ENCODE measurements around the gene DYSF. TPM values are rescaled to one million over a fixed set of nuclear protein-coding genes. Genes with fewer than 3 reads are reported as not detected.

Gene DYSF
- total RNA-seq, 4 donors from 2014 or later = 2.4 to 10.6 (median 4.3) TPM

DNA sequence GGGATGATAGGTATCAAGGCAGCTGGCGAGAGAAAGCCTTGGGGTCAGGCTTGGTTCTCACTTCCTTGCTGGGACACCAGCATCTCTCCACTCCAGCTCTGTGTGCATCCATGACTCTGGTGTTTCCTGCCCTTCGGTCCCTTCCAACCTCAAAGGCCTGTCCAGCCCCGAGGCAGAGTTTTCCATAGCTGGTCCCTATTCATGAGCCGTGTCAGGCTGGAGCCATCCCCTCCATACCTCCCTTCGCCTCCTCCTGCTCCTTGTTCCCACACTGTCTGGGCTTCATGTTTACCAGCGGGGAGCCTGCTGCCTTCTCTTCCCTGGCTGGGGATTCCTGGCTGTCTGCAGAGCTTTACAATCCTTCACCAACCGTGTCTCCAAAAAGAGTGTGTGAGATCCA is 51.2 kb downstream of the DYSF start:
- Histone ChIP-seq H3K36me3 (no peaks in the 10 kb centered on the region), H3K9me3 (no peaks in the 10 kb centered on the region), H3K27me3 (no peaks in the 10 kb centered on the region), H3K27ac (no peak overlapping the region), H3K4me3 (no peak overlapping the region), H3K4me1 (peaks cover 6 to 39% (median 16%) of the 10 kb centered on the region in 3 donors)
- 68 to 86% methylated on average over 4 to 6 of the region's 7 CpGs for WGBS, 2 donors
- DNase-seq = no peak
- intact Hi-C loops (cut with DNase I) = no loop called here
- TF ChIP-seq, protein P1, sequence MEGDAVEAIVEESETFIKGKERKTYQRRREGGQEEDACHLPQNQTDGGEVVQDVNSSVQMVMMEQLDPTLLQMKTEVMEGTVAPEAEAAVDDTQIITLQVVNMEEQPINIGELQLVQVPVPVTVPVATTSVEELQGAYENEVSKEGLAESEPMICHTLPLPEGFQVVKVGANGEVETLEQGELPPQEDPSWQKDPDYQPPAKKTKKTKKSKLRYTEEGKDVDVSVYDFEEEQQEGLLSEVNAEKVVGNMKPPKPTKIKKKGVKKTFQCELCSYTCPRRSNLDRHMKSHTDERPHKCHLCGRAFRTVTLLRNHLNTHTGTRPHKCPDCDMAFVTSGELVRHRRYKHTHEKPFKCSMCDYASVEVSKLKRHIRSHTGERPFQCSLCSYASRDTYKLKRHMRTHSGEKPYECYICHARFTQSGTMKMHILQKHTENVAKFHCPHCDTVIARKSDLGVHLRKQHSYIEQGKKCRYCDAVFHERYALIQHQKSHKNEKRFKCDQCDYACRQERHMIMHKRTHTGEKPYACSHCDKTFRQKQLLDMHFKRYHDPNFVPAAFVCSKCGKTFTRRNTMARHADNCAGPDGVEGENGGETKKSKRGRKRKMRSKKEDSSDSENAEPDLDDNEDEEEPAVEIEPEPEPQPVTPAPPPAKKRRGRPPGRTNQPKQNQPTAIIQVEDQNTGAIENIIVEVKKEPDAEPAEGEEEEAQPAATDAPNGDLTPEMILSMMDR (IDR thresholded peaks at IDR 0.05) = no peak
- TF ChIP-seq POLR2A (IDR thresholded peaks at IDR 0.05) = no peak

DNA sequence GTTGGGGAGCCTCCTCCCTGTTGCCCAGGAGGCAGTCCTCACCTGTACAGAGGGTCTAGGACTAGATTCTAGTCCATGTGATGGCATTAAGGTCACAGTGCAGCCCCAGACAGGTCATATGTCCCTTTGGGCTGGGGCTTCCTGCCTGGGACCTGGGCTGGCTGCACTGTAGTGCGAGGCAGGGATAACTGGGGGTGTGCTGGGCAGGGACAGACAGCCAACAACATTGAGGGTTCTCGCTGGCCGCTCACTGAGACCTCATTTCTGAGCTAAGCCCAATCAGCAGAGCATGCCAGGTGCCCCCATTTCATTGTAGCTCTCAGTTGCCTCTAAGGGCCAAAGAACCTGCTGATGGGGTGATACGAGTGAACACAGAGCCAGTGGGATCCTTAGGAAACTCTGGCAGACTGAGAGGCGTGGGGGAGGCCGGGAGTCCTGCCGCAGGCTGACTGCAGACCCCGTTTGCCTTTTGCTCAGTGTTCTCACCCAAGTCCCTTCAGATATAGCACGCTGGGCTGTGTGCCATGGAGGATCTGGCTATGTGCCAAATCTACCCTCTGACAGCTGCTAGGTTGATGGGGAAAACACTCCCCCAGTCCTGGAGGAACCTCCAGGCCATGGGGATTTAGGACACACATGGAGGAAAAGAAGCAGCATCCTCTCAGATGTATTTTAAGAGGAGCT is 51.9 kb downstream of the DYSF start:
- WGBS, 2 donors = 40% methylated on average over 1 of the region's 9 CpGs; no CpG with 5 or more reads in 1 of the 2 donors
- Histone ChIP-seq H3K9me3 (no peaks in the 10 kb centered on the region), H3K27me3 (no peaks in the 10 kb centered on the region), H3K36me3 (no peaks in the 10 kb centered on the region), H3K27ac (no peak overlapping the region), H3K4me1 (peaks cover 6 to 39% (median 12%) of the 10 kb centered on the region in 3 donors), H3K4me3 (no peak overlapping the region)
- intact Hi-C loops (cut with DNase I) = no loop called here
- no peak for TF ChIP-seq POLR2A (IDR thresholded peaks at IDR 0.05)
- TF ChIP-seq, protein P1 (IDR thresholded peaks at IDR 0.05) = no peak
- DNase-seq = no peak

DNA sequence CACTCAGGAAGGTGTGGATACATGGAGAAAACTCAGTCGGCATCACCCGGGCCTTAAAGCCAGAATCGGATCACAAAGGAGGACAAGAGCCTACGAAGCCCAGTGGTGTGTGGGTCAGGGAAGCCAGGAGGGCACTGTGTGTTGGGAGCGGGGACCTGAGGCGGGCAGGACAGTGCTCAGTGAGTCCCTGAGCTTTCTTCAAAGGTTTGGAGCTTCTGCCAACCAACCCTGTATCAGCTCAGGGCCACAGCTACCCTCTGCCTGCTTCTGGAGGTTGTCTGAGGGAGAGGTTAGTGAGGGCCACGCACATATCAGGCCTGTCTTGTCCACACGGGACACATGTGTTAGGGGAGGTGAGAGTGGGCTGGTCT is 52.4 kb downstream of the DYSF start:
- Histone ChIP-seq H3K36me3 (no peaks in the 10 kb centered on the region), H3K27ac (no peak overlapping the region), H3K9me3 (no peaks in the 10 kb centered on the region), H3K27me3 (no peaks in the 10 kb centered on the region), H3K4me3 (no peak overlapping the region), H3K4me1 (peaks cover 6 to 35% (median 12%) of the 10 kb centered on the region in 3 donors)
- no peak for TF ChIP-seq POLR2A (IDR thresholded peaks at IDR 0.05)
- TF ChIP-seq, protein P1 (IDR thresholded peaks at IDR 0.05) = no peak
- intact Hi-C loops (cut with DNase I) = no loop called here
- DNase-seq = no peak
- 86 to 95% methylated on average over 4 to 6 of the region's 8 CpGs for WGBS, 2 donors

DNA sequence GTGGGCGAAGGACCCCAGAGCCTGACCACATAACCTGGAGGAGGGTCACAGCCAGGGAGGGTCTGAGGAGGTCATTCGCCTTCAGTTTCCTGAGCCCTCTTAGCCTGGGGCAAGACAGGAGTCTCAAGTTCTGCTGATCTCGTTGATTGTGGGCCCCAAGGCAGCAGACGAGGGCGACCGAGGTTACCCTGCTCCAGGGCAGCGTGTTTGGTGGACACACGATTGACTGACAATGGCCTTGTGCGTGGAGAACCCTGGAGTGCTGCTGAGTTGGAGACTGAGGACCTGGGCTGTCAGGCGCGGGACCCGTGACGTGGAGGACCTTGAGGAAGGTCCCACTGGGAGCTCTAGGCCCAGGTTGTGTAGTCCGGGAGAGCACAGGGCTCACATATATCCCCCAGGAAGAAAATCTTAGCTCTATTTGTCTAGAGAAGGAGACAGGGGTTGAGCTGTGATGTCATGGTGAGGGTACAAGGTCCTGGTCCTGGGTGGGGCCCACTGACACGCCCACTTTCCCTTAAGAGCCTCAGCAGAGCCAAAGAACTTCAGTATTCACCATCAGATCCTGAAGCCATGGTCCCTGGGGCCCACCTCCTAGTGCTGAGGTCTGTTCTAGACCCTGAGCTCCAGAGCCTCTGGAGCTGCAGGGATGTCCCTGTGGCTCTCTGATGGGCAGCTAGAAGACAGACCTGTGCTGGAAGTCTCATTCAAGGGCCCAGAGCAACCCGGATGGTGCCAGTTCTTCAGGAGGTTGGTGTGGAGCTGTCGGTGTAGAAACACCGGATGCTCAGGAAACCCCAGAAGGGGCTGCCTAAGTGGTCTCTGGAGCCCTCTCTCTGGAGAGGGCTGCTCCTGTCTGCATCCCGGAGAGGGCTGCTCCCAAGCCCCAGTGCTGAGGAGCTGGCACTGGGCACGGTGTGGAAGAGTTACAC is 53.1 kb downstream of the DYSF start:
- no peak overlapping the region for H3K27ac ChIP-seq
- H3K9me3 ChIP-seq = no peaks in the 10 kb centered on the region
- intact Hi-C loops (cut with DNase I) = no loop called here
- no peaks in the 10 kb centered on the region for H3K36me3 ChIP-seq
- H3K4me1 ChIP-seq = peaks cover 6 to 32% (median 12%) of the 10 kb centered on the region in 3 donors
- WGBS, 2 donors = 66 to 68% methylated on average over 10 of the region's 20 CpGs
- H3K4me3 ChIP-seq = no peak overlapping the region
- H3K27me3 ChIP-seq = no peaks in the 10 kb centered on the region
- no peak for DNase-seq
- TF ChIP-seq, protein P1 (IDR thresholded peaks at IDR 0.05) = no peak
- no peak for TF ChIP-seq POLR2A (IDR thresholded peaks at IDR 0.05)

DNA sequence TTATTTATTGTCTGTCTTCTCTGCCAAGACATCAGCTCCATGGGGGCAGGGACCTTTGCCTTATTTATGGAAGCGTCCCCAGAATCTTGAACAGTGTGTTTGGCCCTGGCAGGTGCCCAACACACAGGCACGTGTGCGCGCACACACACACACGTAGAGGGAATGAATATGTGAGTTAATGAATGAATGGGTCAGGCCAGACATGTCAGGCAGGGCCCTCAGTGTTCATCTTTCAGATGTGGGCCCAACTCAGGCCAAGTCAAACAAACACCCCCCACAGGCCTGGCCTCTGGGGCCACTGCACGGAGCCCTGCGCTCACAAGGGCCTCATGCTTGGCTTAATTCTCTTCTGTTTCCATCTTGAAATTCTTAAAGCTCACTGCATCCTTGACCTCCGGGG is 54.1 kb downstream of the DYSF start:
- Histone ChIP-seq H3K27ac (no peak overlapping the region), H3K36me3 (no peaks in the 10 kb centered on the region), H3K9me3 (no peaks in the 10 kb centered on the region), H3K4me3 (no peak overlapping the region), H3K27me3 (no peaks in the 10 kb centered on the region), H3K4me1 (peaks cover 6 to 32% (median 12%) of the 10 kb centered on the region in 3 donors)
- intact Hi-C loops (cut with DNase I) = no loop called here
- 76 to 83% methylated on average over 6 to 7 of the region's 8 CpGs for WGBS, 2 donors
- TF ChIP-seq POLR2A (IDR thresholded peaks at IDR 0.05) = no peak
- TF ChIP-seq, protein P1 (IDR thresholded peaks at IDR 0.05) = no peak
- DNase-seq = no peak

Data from esophagus squamous epithelium (tissue), 5 donors.